GM18907 (cell line): ENCODE measurements around the gene SLC17A4.

Experiments used
- ATAC-seq: cut with Tn5 transposase; IDR thresholded peaks from one replicate; pipeline ENCODE4 v1.9.1; 2021; ENCODE audit warnings: mild to moderate bottlenecking, moderate library complexity; ENCODE audit not compliant: unreplicated experiment

The SLC17A4 gene

DNA sequence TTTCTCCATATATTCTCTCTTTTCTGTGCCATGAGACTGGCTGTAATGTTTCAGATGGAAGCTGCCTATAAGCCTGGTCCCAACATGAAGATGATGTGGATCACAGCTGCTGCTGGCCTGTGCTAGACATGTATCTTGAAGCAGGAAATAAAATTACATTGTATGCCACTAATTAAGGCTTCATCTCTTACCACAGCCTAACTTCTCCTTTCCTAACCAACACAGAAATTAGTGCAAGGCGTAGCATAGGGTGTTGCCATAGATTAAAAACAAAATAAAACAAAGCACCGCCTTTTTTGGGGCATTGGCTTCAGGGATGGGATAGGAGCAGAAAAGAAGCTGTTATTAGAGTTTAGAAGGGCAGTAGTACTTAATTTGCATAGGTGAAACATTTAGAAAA is 4.7 kb upstream of the SLC17A4 start:
- no peak for ATAC-seq

DNA sequence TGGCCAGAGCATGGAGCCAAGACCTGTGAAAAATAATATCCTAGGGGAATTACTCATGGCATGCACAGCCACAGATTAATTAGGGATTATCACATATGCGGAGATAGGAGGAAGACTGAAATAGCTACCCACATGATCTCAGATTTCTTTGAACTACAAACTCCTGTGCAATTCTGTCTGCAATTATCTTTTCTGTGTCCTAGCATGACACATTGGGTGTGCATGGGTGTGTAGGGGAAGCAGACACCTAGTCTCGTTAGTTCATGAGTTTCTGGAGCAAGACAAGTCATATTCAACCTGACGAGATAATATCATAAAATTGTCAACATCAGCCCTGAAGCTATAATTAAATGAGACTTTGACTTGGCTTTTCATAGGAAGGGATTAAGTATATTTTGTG is 3.6 kb upstream of the SLC17A4 start:
- no peak for ATAC-seq

DNA sequence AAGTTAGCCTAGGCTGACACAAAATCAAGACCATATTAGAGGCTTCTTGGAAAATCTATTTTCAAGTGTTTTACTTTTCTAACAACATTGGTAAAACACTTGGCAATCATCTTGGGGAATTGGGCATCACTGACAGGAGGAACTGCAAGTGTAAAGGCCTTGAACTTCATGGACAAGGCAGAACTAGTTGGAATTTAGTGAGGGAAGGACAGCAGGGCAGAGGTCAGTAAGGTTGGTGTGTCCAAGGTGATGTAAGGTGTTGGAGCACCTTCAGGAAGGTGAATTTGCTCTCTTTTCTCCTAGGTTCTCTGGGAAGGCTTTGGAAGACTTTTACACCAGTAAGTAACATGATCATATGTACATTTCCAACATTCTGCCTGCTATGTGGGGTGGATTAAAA is 1.5 kb upstream of the SLC17A4 start:
- ATAC-seq, result no peak

DNA sequence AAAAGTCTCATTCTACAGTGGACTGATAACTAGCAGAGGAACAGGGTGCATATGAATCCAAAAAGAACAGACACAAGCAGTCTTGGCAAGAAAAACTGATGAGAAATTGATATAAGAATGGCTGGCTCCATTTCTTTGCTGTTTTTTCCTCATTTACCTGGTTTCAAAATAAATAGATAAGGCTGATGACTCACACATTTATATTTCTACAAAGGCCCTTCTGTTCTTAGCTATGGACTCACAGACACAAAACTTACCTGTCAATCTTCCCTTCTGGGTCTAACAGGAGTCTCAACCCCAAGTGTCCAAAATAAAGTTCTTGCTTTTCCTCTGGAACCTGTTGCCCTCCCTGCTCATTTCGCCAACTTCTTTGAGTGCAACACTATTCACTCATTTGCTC is 941 bp downstream of the SLC17A4 start:
- ATAC-seq, result no peak

DNA sequence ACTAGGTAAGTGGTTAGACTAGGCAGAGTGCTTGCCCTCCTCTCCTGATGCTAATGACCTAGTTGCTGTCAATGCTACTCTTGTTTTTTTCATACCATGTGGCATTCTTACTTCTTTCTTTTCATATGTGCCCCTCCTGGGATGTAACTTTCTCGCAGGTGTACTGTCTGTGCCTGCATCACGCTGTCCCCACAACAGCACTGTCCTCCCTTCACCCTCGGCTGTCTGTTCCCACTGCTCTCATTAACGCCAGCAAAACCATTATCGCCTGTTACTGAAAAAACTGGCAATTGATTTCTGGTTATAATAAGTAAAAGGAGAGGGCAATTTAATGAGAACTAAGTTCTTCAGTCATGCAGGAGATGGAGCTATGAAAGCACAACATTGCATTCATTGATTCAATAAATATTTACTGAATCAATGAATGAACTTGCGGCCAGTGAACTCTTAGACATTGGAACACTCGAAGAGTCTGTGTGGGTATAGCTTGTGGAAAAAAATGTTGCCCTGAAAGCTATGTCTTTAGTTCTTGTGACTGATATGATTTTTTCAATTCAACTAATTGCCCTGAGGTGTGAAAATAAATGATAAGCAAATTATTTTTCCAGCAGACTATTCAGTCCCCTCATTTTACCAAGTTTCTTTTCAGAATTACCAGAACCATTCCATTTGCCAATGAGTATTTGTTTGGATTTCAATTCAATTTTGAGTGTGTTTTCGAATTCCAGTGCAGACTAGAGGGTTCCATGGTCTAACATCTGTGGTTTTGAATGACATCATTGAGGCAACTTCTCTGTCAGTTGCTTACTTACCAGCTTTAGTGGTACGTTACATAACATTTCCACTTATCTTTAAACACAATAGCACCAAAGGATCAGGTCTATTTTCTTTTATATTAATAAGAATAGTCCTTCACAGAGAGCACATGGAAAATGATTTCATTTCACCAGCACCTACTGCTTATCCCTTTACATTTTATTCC is 2.1 kb downstream of the SLC17A4 start:
- ATAC-seq, result no peak

DNA sequence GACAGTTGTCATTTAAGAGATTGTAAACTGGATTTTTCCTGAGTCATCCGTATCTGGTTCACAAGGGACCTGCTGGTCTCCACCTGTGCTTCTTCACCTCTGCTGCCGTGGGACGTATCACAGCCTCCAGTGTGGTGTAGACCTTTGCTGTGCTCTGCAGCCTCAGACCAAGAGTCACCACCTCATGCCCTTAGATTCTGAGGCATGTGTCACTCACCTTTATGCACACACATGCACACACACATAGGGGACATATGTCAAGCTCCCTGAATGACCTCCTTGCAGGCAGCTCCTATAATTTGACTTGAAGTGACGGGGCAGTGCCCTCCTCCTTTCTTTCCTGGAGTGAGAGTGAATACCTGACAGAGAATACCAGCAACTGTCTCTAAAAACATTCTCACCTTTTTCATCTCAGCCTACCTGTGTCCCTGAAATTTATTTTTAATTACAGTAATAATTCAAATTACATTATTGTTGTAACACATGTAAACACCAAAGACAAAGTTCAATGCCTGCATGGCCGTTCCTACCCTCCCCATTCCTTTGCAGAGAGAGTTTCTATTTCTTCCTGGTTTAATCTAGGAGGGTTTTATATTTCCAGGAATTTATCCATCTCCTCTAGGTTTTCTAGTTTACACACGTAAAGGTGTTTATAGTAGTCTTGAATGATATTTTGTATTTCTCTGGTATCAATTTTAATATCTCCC is 3.5 kb downstream of the SLC17A4 start:
- no peak for ATAC-seq

DNA sequence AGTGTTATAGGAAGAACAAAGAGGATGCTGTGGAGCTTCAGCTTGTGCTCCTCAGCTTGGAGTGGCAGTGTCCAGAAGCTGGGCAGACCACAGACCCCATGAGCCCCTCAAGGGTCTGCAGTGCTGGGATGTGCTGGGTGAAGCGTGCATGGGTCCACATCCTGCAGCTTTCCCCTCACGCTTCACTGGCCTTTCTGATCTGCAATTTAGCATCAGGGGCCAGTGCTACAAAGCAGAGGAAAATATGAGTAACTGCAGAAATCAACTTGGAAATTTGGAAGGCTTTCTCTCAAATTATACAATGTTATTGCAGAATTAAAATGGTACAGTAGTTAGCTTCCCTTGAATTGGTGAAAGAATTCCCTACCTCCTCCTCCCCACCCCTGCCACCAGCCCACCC is 10.1 kb downstream of the SLC17A4 start:
- ATAC-seq, result no peak

DNA sequence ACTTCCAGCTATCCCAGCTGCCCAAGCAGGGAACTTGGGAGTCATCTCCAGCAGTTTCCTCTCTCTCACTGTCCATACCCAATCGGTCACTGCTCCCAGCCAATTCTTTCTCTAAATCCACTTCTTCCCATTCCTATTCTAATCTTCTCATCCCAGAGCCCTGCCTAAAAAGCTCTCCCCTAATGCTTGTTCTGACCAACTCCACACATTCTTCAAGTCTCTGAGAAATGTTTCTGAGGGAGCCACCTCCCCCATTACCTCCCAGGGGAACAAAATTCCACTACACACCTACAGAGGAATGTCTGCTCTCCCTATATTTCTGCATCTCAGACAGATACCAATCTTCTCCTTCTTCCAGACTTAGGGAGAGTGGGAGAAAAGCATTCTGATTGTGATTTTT is 14.0 kb downstream of the SLC17A4 start:
- ATAC-seq, result no peak

DNA sequence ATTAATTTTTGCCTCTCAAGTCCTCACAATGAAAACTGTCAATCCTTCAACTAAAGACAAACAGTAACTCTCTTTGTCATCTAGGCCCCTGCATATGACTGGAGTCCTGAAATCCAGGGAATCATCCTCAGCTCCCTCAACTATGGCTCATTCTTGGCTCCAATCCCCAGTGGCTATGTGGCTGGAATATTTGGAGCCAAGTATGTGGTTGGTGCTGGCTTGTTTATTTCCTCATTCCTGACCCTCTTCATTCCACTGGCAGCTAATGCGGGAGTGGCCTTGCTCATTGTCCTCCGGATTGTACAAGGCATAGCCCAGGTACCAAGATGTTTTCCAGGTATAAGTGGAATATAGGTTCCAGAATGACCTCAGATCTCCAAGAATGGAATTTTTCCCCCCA is 15.4 kb downstream of the SLC17A4 start:
- no peak for ATAC-seq

DNA sequence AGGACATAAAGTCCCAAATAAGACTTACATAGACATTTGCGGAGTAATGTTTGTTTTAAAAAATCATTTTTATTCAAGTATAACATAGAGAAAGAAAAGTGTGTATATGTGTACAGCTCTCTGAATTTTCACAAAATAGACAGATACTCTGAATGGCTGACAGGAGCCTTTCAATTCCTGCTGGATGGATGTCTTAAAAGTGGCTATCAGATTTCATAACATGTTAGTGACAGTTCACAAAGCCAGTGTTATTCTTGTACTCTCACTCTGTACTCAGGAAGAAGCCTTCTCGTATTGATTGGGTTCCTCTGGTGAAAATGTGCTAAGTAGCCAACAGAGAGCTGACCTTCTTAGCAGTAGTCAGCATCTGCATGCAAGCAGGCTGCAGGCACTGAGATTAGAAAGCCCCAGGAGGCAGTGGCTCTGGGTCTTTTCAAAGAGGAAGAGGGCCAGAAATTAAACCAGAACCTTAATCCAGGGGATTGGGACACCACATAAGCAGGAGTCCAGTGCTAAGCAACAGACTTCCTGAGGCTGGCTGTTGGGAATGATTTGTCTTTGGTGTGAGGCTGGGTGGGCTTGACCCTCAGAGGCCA is 19.7 kb downstream of the SLC17A4 start:
- ATAC-seq, result no peak

DNA sequence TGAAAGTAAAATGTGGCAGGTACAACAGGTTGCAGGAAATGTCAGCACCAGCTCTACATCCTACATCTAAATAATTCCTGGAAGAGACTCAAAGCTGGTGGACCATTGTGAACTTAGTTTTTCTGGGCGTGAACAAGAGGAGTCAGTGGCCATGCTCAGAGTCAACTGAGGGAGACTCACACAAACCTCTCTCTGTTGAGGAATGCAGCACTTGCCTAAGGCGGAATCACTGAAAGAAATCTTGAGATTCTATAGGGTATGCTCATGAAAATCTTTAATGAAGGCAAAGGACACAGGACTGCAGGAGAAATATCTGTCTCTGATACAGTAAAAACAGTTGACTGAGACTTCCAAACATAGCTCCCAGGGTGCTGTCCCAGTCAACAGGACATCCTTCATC is 22.5 kb downstream of the SLC17A4 start:
- no peak for ATAC-seq

DNA sequence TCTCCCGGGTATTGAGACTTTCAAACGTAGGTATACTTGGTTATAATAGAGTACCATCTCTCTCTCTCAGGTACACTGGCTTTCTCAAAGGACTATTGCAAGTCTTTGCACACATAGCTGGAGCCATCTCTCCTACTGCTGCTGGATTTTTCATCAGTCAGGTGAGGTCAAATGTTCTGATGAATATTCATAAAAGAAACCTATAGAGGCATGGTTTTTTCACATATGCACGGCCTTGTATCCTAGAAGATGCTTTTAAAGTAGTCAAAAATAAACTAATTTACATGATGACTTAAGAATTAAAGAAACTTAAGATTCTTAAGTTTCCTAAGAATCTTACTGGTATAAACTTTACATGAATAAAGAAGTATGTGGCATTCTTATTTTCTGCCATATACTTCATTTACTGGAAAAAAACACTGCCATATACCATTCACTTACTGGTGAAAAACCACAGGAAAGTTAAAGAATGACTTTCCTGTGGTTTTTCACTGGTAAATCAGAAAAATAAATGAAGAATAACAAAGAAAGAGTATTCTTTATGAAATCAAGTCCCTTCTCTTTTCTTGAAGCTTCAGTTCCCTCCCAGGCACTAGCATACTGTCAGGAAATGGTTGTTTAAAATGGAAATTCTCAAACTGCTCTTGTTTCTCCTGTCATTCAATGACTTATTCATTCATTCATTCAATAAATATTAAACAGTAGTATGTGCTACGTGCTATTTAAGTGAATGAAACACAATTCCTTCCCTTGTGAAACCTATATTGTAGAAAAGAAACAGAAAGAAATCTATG is 23.5 kb downstream of the SLC17A4 start:
- no peak for ATAC-seq

DNA sequence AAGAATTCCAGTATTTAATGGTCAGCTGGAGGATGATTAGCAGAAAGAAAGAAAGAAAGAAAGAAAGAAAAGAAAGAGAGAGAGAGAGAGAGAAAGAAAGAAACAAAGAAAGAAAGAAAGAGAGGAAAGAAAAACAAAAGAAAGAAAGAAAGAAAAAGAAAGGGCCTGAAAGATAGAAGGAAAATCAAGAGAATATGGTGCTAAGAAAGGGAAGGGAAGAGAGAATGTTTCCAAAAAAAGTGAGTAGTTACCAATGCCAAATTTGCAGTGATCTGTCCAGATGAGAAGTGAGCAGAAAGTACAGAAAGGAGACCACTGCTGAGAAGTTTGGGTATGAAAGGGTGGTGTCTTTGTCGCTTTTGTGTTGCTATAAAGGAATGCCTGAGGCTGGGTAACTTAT is 26.6 kb downstream of the SLC17A4 start:
- no peak for ATAC-seq

DNA sequence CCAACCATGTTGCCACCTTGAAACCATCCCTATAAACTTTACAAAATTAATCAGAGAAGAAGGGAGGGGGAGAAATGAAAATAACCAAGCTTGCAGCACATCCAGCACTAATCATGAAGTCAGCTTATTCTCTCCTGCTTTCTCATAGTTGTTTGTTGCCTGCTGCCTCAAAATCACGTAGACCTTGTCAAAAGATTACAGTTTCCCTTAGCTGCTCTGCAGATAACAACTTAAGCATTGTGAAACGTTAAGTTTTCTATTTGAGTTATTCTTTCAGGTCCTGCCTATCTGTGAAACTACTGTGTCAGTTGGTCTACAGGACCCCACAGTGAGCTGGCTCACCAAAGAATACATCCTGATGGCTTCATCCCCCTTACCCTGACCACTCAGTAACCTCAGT is 32.9 kb downstream of the SLC17A4 start:
- no peak for ATAC-seq

DNA sequence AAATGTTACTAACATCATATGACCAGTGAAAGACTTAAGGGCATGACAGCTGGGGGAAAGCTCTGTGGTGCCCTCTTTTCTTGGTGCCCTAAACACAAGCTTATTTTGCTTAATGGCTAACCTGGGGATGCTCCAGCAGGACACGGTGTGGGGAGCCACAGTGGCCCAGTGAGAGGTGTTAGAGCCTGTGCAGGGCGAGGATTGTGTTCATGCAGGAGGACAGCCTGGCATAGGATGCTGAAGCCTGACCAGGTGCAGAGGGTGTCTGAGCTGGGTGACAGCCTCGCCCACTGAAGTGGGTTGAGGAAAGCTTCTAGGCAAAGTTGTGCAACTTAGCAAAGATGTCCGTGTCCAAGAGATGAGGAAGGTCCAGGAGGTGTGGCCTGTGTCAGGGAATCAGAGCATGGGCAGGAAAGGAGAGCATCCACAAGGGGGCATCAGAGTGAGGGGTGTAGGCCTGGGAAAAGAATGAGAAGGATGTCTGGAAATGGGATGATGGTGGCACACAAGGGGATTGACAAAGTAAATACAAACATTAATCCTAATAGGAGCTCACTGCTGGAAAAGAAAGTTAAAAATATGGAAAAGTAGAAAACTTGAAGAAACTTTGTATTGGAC is 33.9 kb downstream of the SLC17A4 start:
- ATAC-seq, result no peak

DNA sequence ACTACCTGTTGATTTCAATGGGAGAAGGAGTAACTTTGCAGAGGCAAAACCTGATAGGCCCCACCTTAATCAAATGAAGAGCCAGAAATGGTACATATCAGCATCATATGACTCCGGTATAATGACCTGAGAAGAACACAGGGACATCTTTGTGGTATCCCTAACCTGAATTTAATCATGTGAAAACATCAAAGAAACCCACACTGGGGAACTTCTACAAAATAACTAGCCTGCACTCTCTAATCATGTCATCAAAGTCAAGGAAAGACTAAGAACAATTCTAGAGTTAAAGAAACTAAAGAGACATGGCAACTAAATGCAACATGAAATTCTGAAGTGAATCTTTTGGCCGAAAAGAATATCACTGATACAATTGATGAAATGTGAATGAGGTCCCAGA is 34.9 kb downstream of the SLC17A4 start:
- ATAC-seq, result no peak

DNA sequence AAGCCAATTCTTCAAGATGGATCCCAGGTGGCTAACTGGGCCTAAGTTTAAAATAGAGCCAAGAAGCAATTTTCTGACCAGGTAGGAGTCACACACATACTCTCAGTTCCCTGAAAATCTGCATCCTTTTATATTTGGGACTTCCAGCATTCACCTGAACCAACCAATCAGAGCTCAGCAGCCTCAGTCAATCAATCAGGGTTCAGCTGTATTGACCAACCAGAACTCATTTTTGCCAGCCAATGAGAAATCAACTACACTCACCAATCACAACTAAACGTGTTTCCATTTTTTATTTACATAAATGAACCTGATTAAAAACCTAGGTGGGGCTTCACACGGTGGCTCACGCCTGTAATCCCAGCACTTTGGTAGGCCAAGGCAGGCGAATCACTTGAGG is 37.5 kb downstream of the SLC17A4 start:
- no peak for ATAC-seq

DNA sequence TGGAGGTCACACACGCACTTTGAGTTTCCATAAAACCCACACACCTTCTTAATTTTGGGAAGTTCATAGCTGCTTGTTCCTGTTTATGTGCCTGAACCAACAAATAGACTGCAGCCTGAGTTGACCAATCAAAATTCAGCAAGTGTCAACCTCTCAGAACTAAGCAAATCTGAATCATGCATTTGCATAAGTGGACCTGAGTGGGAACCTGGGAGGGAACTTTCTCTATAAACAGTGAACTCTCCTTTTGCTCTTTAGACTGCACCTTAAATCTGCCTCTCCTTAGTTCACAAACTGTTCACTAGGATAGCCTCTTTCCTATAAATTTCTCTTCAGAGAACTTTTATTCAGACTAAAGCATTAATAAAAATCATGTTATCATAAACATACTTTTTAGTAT is 39.4 kb downstream of the SLC17A4 start:
- ATAC-seq, result no peak

DNA sequence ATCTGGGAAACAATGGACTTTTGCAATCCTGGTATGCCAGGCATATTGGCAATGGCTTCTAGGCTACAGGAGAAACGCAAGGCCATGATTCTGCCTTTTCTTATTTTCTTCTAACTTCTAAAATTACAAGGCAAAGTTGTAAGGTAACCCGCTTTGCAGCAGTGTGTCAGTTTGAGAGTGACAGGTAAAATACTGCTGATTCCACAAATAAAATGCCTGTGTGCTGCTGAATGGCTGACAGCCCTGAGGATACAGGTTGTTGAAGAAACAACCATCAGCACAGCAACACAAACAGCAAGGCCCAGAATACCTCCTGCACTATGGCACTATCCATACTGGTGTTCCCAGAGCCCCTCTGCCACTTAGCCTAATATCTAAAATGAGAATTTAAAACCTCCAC is 40.2 kb downstream of the SLC17A4 start:
- ATAC-seq, result no peak

DNA sequence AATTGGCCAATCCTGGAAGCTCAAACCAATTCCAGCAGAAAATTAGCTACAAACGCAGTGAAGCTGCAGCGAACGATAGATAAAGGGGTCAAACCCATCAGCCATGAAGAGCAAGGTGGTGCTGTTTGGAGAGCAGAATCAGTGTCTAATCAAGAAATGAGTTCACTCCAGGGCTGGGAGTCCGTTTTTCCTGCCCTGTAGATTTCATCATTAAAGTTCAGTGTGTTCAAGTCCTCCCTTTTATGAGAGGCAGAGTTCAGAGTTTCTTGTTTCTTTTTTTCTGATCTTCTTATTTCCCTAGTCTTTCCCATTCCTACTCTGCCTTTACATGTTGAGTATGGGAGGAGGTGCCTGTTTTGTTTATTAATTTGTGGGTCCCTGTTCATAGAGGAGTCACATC is 46.9 kb downstream of the SLC17A4 start:
- ATAC-seq, result no peak

DNA sequence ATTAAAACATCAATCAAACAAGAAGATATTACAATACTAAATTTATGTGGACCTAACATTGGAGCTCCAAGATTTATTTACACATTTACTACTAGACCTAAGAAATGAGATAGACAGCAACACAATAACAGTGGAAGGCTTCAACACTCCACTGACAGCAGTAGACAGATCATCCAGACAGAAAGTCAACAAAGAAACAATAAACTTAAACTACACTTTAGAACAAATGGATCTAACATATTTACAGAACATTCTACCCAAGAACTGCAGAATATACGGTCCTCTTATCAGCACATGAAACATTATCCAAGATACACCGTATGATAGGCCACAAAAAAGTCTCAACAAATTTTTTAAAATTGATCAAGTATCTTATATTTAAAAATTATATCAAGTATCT is 50.3 kb downstream of the SLC17A4 start:
- no peak for ATAC-seq
